Measurements from ENCODE around the gene RNF217.
"Not testable (repeated sequence)": the region's sequence is repeated elsewhere in the genome, so short reads cannot be mapped to it uniquely, and the experiment has no call there.

RNF217 gene

GRCh38 chr6:125008957-125009356 lies 46.7 kb downstream of the RNF217 start:
- DNase-seq (no peak), ATAC-seq (no peak)
- Mint-ChIP-seq H3K27ac (no peak overlapping the region), H3K4me3 (no peak overlapping the region), H3K4me1 (peaks cover 3% of the 10 kb centered on the region), H3K9me3 (peaks cover 4% of the 10 kb centered on the region), H3K27me3 (no peaks in the 10 kb centered on the region), H3K36me3 (ENCODE audit: low read depth) (no peaks in the 10 kb centered on the region)

GRCh38 chr6:125009578-125009977 lies 47.3 kb downstream of the RNF217 start:
- no peak overlapping the region for H3K27ac Mint-ChIP-seq
- no peak overlapping the region for H3K4me3 Mint-ChIP-seq
- peaks cover 3% of the 10 kb centered on the region for H3K4me1 Mint-ChIP-seq
- no peaks in the 10 kb centered on the region for H3K36me3 Mint-ChIP-seq (ENCODE audit: low read depth)
- H3K9me3 Mint-ChIP-seq: peaks cover 4% of the 10 kb centered on the region
- H3K27me3 Mint-ChIP-seq: no peaks in the 10 kb centered on the region
- ATAC-seq (no peak), DNase-seq (no peak)

GRCh38 chr6:125013938-125014660 lies 51.9 kb downstream of the RNF217 start:
- Mint-ChIP-seq H3K27ac (no peak overlapping the region), H3K27me3 (no peaks in the 10 kb centered on the region), H3K36me3 (ENCODE audit: low read depth) (no peaks in the 10 kb centered on the region), H3K4me3 (no peak overlapping the region), H3K9me3 (no peaks in the 10 kb centered on the region), H3K4me1 (peaks cover 3% of the 10 kb centered on the region)
- no peak for DNase-seq
- ATAC-seq: no peak

- Mint-ChIP-seq H3K27me3 (no peaks in the 10 kb centered on the region), H3K36me3 (ENCODE audit: low read depth) (no peaks in the 10 kb centered on the region), H3K9me3 (no peaks in the 10 kb centered on the region), H3K27ac (no peak overlapping the region), H3K4me1 (peaks cover 3% of the 10 kb centered on the region), H3K4me3 (no peak overlapping the region)
- ATAC-seq (no peak), DNase-seq (no peak)
Measured at GRCh38 chr6:125014661-125014957, 52.4 kb downstream of the RNF217 start.

- DNase-seq (no peak), ATAC-seq (no peak)
- peaks cover 3% of the 10 kb centered on the region for H3K4me1 Mint-ChIP-seq
- no peak overlapping the region for H3K4me3 Mint-ChIP-seq
- no peaks in the 10 kb centered on the region for H3K9me3 Mint-ChIP-seq
- H3K36me3 Mint-ChIP-seq (ENCODE audit: low read depth): no peaks in the 10 kb centered on the region
- H3K27me3 Mint-ChIP-seq: no peaks in the 10 kb centered on the region
- H3K27ac Mint-ChIP-seq: no peak overlapping the region
Measured at GRCh38 chr6:125015152-125015551, 52.9 kb downstream of the RNF217 start.

GRCh38 chr6:125018136-125018535 lies 55.9 kb downstream of the RNF217 start:
- no peak overlapping the region for H3K27ac Mint-ChIP-seq
- H3K4me1 Mint-ChIP-seq: peaks cover 3% of the 10 kb centered on the region
- H3K4me3 Mint-ChIP-seq: no peak overlapping the region
- H3K9me3 Mint-ChIP-seq: no peaks in the 10 kb centered on the region
- no peaks in the 10 kb centered on the region for H3K27me3 Mint-ChIP-seq
- ATAC-seq: no peak
- H3K36me3 Mint-ChIP-seq (ENCODE audit: low read depth): no peaks in the 10 kb centered on the region
- DNase-seq: no peak

GRCh38 chr6:125019281-125019680 lies 57.0 kb downstream of the RNF217 start:
- no peak overlapping the region for H3K4me3 Mint-ChIP-seq
- ATAC-seq: no peak
- no peak for DNase-seq
- no peaks in the 10 kb centered on the region for H3K9me3 Mint-ChIP-seq
- no peaks in the 10 kb centered on the region for H3K27me3 Mint-ChIP-seq
- no peaks in the 10 kb centered on the region for H3K36me3 Mint-ChIP-seq (ENCODE audit: low read depth)
- H3K27ac Mint-ChIP-seq: no peak overlapping the region
- no peaks in the 10 kb centered on the region for H3K4me1 Mint-ChIP-seq

- no peak overlapping the region for H3K27ac Mint-ChIP-seq
- no peaks in the 10 kb centered on the region for H3K4me1 Mint-ChIP-seq
- no peak overlapping the region for H3K4me3 Mint-ChIP-seq
Measured at GRCh38 chr6:125019918-125020317, 57.7 kb downstream of the RNF217 start.

GRCh38 chr6:125020385-125020784 lies 58.1 kb downstream of the RNF217 start:
- H3K36me3 Mint-ChIP-seq (ENCODE audit: low read depth): no peaks in the 10 kb centered on the region
- no peak overlapping the region for H3K27ac Mint-ChIP-seq
- H3K4me3 Mint-ChIP-seq: no peak overlapping the region
- DNase-seq: no peak
- no peaks in the 10 kb centered on the region for H3K4me1 Mint-ChIP-seq
- no peak for ATAC-seq
- H3K9me3 Mint-ChIP-seq: no peaks in the 10 kb centered on the region
- H3K27me3 Mint-ChIP-seq: no peaks in the 10 kb centered on the region

More at GRCh38 chr6:125019918-125020317, 57.7 kb downstream of the RNF217 start:
- no peaks in the 10 kb centered on the region for H3K36me3 Mint-ChIP-seq (ENCODE audit: low read depth)
- ATAC-seq (no peak), DNase-seq (no peak)
- H3K27me3 Mint-ChIP-seq: no peaks in the 10 kb centered on the region
- no peaks in the 10 kb centered on the region for H3K9me3 Mint-ChIP-seq

- DNase-seq: no peak
- Mint-ChIP-seq H3K27ac (no peak overlapping the region), H3K9me3 (no peaks in the 10 kb centered on the region), H3K4me1 (no peaks in the 10 kb centered on the region), H3K36me3 (ENCODE audit: low read depth) (no peaks in the 10 kb centered on the region), H3K4me3 (no peak overlapping the region), H3K27me3 (no peaks in the 10 kb centered on the region)
- ATAC-seq: no peak
Measured at GRCh38 chr6:125022391-125022989, 60.3 kb downstream of the RNF217 start.

- H3K27ac Mint-ChIP-seq: no peak overlapping the region
- no peak overlapping the region for H3K4me3 Mint-ChIP-seq
- ATAC-seq (no peak), DNase-seq (no peak)
- H3K4me1 Mint-ChIP-seq: no peaks in the 10 kb centered on the region
- no peaks in the 10 kb centered on the region for H3K36me3 Mint-ChIP-seq (ENCODE audit: low read depth)
- H3K27me3 Mint-ChIP-seq: peaks cover 4% of the 10 kb centered on the region
- H3K9me3 Mint-ChIP-seq: no peaks in the 10 kb centered on the region
Measured at GRCh38 chr6:125025164-125025854, 63.1 kb downstream of the RNF217 start.

GRCh38 chr6:125027287-125027686 lies 65.0 kb downstream of the RNF217 start:
- Mint-ChIP-seq H3K9me3 (no peaks in the 10 kb centered on the region), H3K36me3 (ENCODE audit: low read depth) (no peaks in the 10 kb centered on the region), H3K27me3 (peaks cover 4% of the 10 kb centered on the region), H3K27ac (no peak overlapping the region), H3K4me3 (no peak overlapping the region), H3K4me1 (no peaks in the 10 kb centered on the region)
- no peak for ATAC-seq
- DNase-seq: no peak

- Mint-ChIP-seq H3K9me3 (no peaks in the 10 kb centered on the region), H3K4me3 (no peak overlapping the region), H3K27me3 (peaks cover 4% of the 10 kb centered on the region), H3K4me1 (no peaks in the 10 kb centered on the region), H3K27ac (no peak overlapping the region), H3K36me3 (ENCODE audit: low read depth) (no peaks in the 10 kb centered on the region)
- no peak for DNase-seq
- no peak for ATAC-seq
Measured at GRCh38 chr6:125030969-125031368, 68.7 kb downstream of the RNF217 start.

- Mint-ChIP-seq H3K27ac (no peak overlapping the region), H3K4me1 (no peaks in the 10 kb centered on the region), H3K4me3 (no peak overlapping the region), H3K9me3 (no peaks in the 10 kb centered on the region), H3K27me3 (peaks cover 4% of the 10 kb centered on the region), H3K36me3 (ENCODE audit: low read depth) (no peaks in the 10 kb centered on the region)
- DNase-seq: no peak
- no peak for ATAC-seq
Measured at GRCh38 chr6:125031385-125031784, 69.1 kb downstream of the RNF217 start.

- H3K9me3 Mint-ChIP-seq, H3K27me3 Mint-ChIP-seq: not testable (repeated sequence)
Measured at GRCh38 chr6:125034929-125035328, 72.7 kb downstream of the RNF217 start.

More at GRCh38 chr6:125034929-125035328, 72.7 kb downstream of the RNF217 start:
- ATAC-seq; H3K27ac Mint-ChIP-seq; DNase-seq; H3K4me1 Mint-ChIP-seq; H3K4me3 Mint-ChIP-seq; H3K36me3 Mint-ChIP-seq (ENCODE audit: low read depth): not testable (repeated sequence)

Data from activated naive CD8-positive, alpha-beta T cell treated with anti-CD3 and anti-CD28 coated beads, Interleukin-2, amount 50 U/mL, for 24 hours (primary cell).